K562 (cell line): ENCODE measurements around the gene KIF1A. TPM values are rescaled to one million over a fixed set of nuclear protein-coding genes. Genes with fewer than 3 reads are reported as not detected.

Experiments used
- BRD4 ChIP-seq: fragments of 200-600 bp; sonication (generic); IDR thresholded peaks from 2 replicates; pipeline ENCODE4 v1.6.1; 2017; ENCODE audit warnings: inconsistent platforms
- CREBBP ChIP-seq: IDR thresholded peaks from one replicate; pipeline ENCODE4 v1.6.1; 2012; ENCODE audit warnings: low read depth, mild to moderate bottlenecking, control low read depth, inconsistent platforms, low read length
- KDM1A ChIP-seq, 2 experiments: fragments of 450-650 bp; IDR thresholded peaks; 2 replicates each; pipeline ENCODE4 v1.6.1; 2016; ENCODE audit warnings: mild to moderate bottlenecking in 2 of 2
- NBN ChIP-seq: fragments of 450-650 bp; IDR thresholded peaks from 2 replicates; pipeline ENCODE4 v1.6.1; 2016; ENCODE audit warnings: low read depth, mild to moderate bottlenecking
- PCBP1 ChIP-seq: fragments of 200-400 bp; formaldehyde crosslinking; IDR thresholded peaks from 2 replicates; pipeline ENCODE4 v1.6.1; 2018; ENCODE audit warnings: mild to moderate bottlenecking, low read depth, low read length; ENCODE audit not compliant: poor library complexity, severe bottlenecking
- TCF3 ChIP-seq: sonication (generic); formaldehyde crosslinking; IDR thresholded peaks from 2 replicates; pipeline ENCODE4 v1.4.0; 2020; ENCODE audit warnings: mild to moderate bottlenecking, missing genetic modification reagents
- TEAD1 ChIP-seq, 2 experiments: fragments of 450-650 bp in 1 of 2; sonication (generic) in 1 of 2; formaldehyde crosslinking; IDR thresholded peaks; 2 replicates each; pipeline versions ENCODE4 v1.4.0 to v1.8.0; 2020 to 2022; ENCODE audit warnings: mild to moderate bottlenecking in 2 of 2, missing genetic modification reagents in 1 of 2
- ZNF445 ChIP-seq: fragments of 250-450 bp; sonication (Bioruptor Pico); IDR thresholded peaks from 2 replicates; pipeline ENCODE4 v1.4.0; 2020; ENCODE audit warnings: low read depth, mild to moderate bottlenecking, moderate library complexity
- polyA plus RNA-seq, 8 experiments: library from polyadenylated mRNA; depleted of rRNA in 4 of 8; stranded (reverse) in 5 of 8; unstranded in 3 of 8; fragments of >200 nt; fragmentation: Nextera tagmentation in 2 of 8; fragmentation: Illumina TruSeq in 1 of 8; extraction: Ambion mirVana in 2 of 8; extraction: Trizol in 1 of 8; gene quantifications; 2 replicates each; pipeline versions ENCODE4 v1.2.1 to v1.2.3, GENCODE V29; 2011 to 2014; ENCODE audit warnings: inconsistent platforms in 1 of 8, missing spikeins in 1 of 8
- total RNA-seq, 7 experiments: library from RNA; depleted of rRNA in 6 of 7; stranded (reverse); fragments of >200 nt in 6 of 7; fragmentation: Illumina TruSeq in 2 of 7; extraction: Trizol in 2 of 7; gene quantifications; 2 replicates each; pipeline versions ENCODE4 v1.2.1 to v1.2.3, GENCODE V29; 2011 to 2021; ENCODE audit warnings: low replicate concordance in 1 of 7
- TF ChIP-seq, protein P1 (sequence below), 2 experiments: fragments of 450-650 bp in 1 of 2; sonication (generic) in 1 of 2; formaldehyde crosslinking in 1 of 2; IDR thresholded peaks; 2 replicates each; pipeline versions ENCODE4 v1.7.1 to v1.9.0; 2016 to 2022; ENCODE audit warnings: inconsistent platforms in 1 of 2, mild to moderate bottlenecking in 1 of 2, missing genetic modification reagents in 1 of 2
- TF ChIP-seq, protein P2 (sequence below): sonication (generic); formaldehyde crosslinking; IDR thresholded peaks from 2 replicates; pipeline ENCODE4 v1.8.0; 2022; ENCODE audit warnings: mild to moderate bottlenecking, missing genetic modification reagents, borderline replicate concordance

Gene KIF1A
- total and polyA plus RNA-seq, 9 of the 15 experiments (the other 6 are each of a cell fraction or from before 2014, with no cell fraction given) = 0.07 to 1.4 (median 0.45) TPM; not detected in 2

DNA sequence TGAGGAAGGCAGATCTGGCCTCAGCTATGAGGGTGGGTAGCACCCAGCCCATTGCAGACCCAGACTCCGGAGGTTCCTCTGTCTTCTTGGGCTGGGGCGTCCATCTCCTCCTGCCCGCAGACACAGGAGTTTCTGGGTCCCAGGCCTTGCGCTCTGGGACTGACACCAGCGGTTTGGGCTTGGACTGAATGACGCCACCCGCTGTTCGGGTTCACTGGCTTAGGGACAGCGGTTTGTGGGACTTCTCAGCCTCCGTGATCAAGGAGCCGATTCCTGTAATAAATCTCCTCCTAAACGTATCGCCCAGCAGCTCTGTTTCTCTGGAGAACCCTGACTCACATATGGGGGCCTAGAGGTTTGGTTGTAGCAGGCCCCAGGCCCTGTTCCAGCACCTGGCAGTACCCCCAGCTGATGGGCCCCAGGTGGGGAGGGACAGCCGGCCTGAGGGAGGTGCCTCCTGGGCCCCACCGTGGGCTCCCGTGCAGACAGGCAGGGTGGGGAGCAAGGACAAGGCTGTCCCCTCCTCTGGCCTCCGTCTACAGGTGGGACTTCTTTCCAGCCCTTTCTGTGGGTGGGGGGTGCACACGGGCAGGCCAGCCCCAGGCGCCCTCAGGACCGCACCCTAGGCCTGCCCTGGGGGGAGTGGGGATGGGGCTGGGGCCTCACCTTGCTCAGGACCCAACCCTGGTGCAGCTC is 132.8 kb downstream of the KIF1A start (continued):
- TF ChIP-seq, protein P1, sequence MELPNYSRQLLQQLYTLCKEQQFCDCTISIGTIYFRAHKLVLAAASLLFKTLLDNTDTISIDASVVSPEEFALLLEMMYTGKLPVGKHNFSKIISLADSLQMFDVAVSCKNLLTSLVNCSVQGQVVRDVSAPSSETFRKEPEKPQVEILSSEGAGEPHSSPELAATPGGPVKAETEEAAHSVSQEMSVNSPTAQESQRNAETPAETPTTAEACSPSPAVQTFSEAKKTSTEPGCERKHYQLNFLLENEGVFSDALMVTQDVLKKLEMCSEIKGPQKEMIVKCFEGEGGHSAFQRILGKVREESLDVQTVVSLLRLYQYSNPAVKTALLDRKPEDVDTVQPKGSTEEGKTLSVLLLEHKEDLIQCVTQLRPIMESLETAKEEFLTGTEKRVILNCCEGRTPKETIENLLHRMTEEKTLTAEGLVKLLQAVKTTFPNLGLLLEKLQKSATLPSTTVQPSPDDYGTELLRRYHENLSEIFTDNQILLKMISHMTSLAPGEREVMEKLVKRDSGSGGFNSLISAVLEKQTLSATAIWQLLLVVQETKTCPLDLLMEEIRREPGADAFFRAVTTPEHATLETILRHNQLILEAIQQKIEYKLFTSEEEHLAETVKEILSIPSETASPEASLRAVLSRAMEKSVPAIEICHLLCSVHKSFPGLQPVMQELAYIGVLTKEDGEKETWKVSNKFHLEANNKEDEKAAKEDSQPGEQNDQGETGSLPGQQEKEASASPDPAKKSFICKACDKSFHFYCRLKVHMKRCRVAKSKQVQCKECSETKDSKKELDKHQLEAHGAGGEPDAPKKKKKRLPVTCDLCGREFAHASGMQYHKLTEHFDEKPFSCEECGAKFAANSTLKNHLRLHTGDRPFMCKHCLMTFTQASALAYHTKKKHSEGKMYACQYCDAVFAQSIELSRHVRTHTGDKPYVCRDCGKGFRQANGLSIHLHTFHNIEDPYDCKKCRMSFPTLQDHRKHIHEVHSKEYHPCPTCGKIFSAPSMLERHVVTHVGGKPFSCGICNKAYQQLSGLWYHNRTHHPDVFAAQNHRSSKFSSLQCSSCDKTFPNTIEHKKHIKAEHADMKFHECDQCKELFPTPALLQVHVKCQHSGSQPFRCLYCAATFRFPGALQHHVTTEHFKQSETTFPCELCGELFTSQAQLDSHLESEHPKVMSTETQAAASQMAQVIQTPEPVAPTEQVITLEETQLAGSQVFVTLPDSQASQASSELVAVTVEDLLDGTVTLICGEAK (IDR thresholded peaks at IDR 0.05) = no peak
- TF ChIP-seq, protein P1 (CRISPR knock-in tag; IDR thresholded peaks at IDR 0.05) = no peak
- TF ChIP-seq TEAD1 (CRISPR knock-in tag; IDR thresholded peaks at IDR 0.05) (no peak), BRD4 (no peak), KDM1A (IDR thresholded peaks at IDR 0.05) (no peak), PCBP1 (no peak), CREBBP (no peak), TCF3 (CRISPR knock-in tag) (no peak), NBN (no peak), ZNF445 (CRISPR knock-in tag) (no peak)
- TF ChIP-seq, protein P2, sequence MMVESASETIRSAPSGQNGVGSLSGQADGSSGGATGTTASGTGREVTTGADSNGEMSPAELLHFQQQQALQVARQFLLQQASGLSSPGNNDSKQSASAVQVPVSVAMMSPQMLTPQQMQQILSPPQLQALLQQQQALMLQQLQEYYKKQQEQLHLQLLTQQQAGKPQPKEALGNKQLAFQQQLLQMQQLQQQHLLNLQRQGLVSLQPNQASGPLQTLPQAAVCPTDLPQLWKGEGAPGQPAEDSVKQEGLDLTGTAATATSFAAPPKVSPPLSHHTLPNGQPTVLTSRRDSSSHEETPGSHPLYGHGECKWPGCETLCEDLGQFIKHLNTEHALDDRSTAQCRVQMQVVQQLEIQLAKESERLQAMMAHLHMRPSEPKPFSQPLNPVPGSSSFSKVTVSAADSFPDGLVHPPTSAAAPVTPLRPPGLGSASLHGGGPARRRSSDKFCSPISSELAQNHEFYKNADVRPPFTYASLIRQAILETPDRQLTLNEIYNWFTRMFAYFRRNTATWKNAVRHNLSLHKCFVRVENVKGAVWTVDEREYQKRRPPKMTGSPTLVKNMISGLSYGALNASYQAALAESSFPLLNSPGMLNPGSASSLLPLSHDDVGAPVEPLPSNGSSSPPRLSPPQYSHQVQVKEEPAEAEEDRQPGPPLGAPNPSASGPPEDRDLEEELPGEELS (CRISPR knock-in tag) = no peak
